Omental fat pad (tissue), 4 donors: ENCODE results near the gene ACADSB. TPM values are rescaled to one million over a fixed set of nuclear protein-coding genes. Genes with fewer than 3 reads are reported as not detected.

Experiments
- ATAC-seq: fragments of 150-250 bp; one replicate; pipeline ENCODE4 v1.9.1; 2016; ENCODE audit warnings: mild to moderate bottlenecking, moderate library complexity; ENCODE audit not compliant: low FRiP score
- DNase-seq: peaks from one replicate; pipeline ENCODE4 v3.0.0-alpha.2; 2019; ENCODE audit warnings: low spot score
- CTCF ChIP-seq, 3 donors: fragments of 450-650 bp; IDR thresholded peaks; one replicate each; pipeline ENCODE4 v1.5.1; 2016 to 2017; ENCODE audit warnings: antibody characterized with exemption in 3 of 3, mild to moderate bottlenecking in 3 of 3, moderate library complexity in 2 of 3
- total RNA-seq, 4 donors: library from RNA; depleted of rRNA; stranded (reverse); fragments of >200 nt; gene quantifications; one replicate each; pipeline ENCODE4 v1.1.0, GENCODE V29; 2016

ACADSB gene
- total RNA-seq, 4 donors from 2014 or later, result 8.6 to 17.2 (median 12.8) TPM

DNA sequence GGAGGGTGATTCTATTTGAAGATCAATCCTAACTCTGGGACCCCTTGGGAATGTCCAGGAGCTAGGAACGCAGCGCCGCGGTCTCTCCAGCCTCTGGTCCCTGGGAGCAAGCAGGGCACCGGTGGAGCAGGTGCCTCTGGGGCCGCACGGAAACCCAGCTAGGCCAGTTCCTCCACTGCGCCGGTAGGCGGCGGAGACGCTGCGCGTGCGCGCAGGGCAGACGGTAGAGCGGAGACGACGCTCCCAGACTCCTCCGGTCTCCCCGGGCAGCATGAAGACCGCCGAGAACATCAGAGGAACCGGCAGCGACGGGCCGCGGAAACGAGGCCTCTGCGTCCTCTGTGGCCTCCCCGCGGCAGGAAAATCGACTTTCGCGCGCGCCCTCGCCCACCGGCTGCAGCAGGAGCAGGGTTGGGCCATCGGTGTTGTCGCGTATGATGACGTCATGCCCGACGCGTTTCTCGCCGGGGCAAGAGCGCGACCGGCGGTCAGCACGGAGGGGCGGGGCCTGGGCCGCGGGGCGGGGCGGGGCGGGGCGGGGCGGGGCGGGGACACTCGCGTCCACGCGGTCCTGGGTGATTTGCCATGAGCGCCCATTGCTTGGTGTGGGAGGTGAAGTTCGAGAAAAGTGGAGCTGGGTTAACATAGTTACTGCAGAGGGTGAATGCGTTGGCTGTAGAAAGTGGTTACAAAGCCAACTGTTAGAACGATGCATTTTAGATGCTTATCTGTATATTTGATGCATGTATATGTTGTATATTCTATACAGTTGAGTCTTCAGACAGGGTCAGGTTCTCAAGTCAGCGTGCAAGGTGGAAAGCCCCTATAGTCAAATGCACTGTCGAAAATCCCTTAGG lies 28.4 kb upstream of the ACADSB start, which contains the start of gene PSTK:
PSTK (plus strand) TSS at position 193 of the 857 bp plus-strand sequence; CDS start at position 272, 79 bp downstream.
- peak; percentile 72 for DNase-seq
- peak; percentile 100 for ATAC-seq
- peak in 1 of 3 donors; percentile 94 for TF ChIP-seq CTCF (IDR thresholded peaks at IDR 0.05)

DNA sequence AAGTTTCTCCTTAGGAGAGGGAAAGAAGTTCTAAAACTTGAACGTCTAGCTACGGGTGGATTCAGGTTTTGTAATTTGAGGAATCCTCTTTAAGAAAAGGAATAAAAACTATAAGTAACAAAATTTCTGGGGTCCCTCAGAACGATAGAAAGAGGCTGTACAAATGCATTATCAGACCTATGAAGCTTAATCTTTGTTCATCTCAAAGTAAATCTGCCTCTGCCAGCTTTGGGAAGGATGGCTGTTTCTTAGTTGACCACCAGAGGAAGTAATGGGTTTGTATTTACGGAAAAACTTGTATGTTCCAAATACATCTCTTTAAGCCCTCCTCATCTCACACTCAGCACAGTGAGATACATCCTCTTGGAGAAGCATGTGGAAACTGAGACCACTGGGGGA lies 27.7 kb upstream of the ACADSB start:
- no peak for ATAC-seq
- no peak for TF ChIP-seq CTCF (IDR thresholded peaks at IDR 0.05)
- DNase-seq, result no peak

- ATAC-seq, result no peak
- no peak for DNase-seq
- no peak for TF ChIP-seq CTCF (IDR thresholded peaks at IDR 0.05)
Observed at GRCh38 chr10:122983898-122984297, 24.9 kb upstream of the ACADSB start.

GRCh38 chr10:122984708-122985107 lies 24.1 kb upstream of the ACADSB start:
- no peak for TF ChIP-seq CTCF (IDR thresholded peaks at IDR 0.05)
- ATAC-seq, result no peak
- DNase-seq, result no peak

- no peak for TF ChIP-seq CTCF (IDR thresholded peaks at IDR 0.05)
- ATAC-seq (no peak), DNase-seq (no peak)
Observed at GRCh38 chr10:122986335-122986734, 22.5 kb upstream of the ACADSB start.

GRCh38 chr10:122988501-122988900 lies 20.3 kb upstream of the ACADSB start:
- DNase-seq (no peak), ATAC-seq (no peak)
- TF ChIP-seq CTCF (IDR thresholded peaks at IDR 0.05), result no peak

DNA sequence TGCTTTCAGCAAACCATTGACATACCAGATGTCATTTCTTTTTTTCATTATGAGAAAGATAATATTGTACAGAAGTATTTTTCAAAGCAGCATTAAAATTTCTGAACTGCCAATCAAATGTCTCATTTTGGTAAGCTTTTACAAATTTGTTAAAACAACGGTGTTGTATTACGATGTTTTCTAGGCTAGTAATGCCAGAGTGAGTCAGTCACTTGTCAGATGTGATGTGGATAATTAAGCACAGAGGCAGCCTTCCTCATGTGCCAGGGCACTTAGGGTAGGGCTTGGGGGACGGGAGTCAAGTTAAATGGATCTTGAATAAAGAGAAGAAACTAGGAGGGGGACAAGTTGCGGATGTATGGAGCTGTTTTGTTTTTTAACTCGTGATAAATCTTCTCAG lies 18.5 kb upstream of the ACADSB start:
- no peak for DNase-seq
- no peak for ATAC-seq
- no peak for TF ChIP-seq CTCF (IDR thresholded peaks at IDR 0.05)
